Activated T-helper 2 cell treated with anti-CD3 and anti-CD28 coated beads, Interferon-gamma antibody, Interleukin-2, Interleukin-4, amounts not matched to agents 10 μg/mL and 5 μg/mL and 100 μg/mL, durations not matched to agents 14 hours and 24 hours and 36 hours (primary cell): ENCODE results near the gene CYTH2. TPM values are rescaled to one million over a fixed set of nuclear protein-coding genes. Genes with fewer than 3 reads are reported as not detected.

Experiments
- DNase-seq: peaks from one replicate; pipeline ENCODE4 v3.0.0; 2021; ENCODE audit warnings: low spot score
- H3K27ac Mint-ChIP-seq: one replicate; pipeline ENCODE4 v1.8.0; 2021; ENCODE audit warnings: mixed read lengths
- H3K27me3 Mint-ChIP-seq: one replicate; pipeline ENCODE4 v1.8.0; 2021; ENCODE audit warnings: low read depth, mixed read lengths
- H3K36me3 Mint-ChIP-seq: one replicate; pipeline ENCODE4 v1.8.0; 2021; ENCODE audit warnings: low read depth, mixed read lengths
- H3K4me1 Mint-ChIP-seq: one replicate; pipeline ENCODE4 v1.8.0; 2021; ENCODE audit warnings: low read depth, mixed read lengths
- H3K4me3 Mint-ChIP-seq: one replicate; pipeline ENCODE4 v1.8.0; 2021; ENCODE audit warnings: low read depth, mild to moderate bottlenecking, moderate library complexity, mixed read lengths
- H3K9me3 Mint-ChIP-seq: one replicate; pipeline ENCODE4 v1.8.0; 2021; ENCODE audit warnings: mixed read lengths
- intact Hi-C: fragments of 100-400 bp; cut with micrococcal nuclease; formaldehyde crosslinking; loops from one replicate; pipeline ENCODE4 v1.15.1; 2023
- total RNA-seq: library from RNA; stranded (reverse); gene quantifications from 2 replicates; pipeline ENCODE4 v1.2.3, GENCODE V29; 2022

CYTH2 gene
- total RNA-seq, 1 donor from 2014 or later: 37.7 TPM

DNA sequence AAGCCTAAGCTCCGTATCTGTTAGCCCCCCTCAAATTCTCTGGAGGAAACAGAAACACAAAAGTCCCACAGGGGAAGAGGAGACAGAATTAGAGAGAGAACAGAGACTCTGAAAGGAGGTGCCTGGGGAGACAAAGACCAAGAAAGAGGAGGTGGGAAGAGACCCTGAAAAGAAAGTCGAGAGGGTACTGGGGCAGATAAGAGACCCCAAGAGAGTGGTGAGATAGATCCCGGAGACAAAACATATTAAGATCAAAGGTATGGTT is 24.3 kb upstream of the CYTH2 start:
- Mint-ChIP-seq H3K36me3 (peaks cover 41% of the 10 kb centered on the region), H3K9me3 (no peaks in the 10 kb centered on the region), H3K27ac (peak overlapping the region; percentile 86), H3K4me3 (peak overlapping the region; percentile 93), H3K27me3 (peaks cover 21% of the 10 kb centered on the region), H3K4me1 (peaks cover 26% of the 10 kb centered on the region)
- DNase-seq: no peak
- intact Hi-C loops: loop anchor here (1.0 to 5.0 kb wide), 5 partner anchors 23 to 124 kb away; partner anchors contain the start of gene LMTK3

DNA sequence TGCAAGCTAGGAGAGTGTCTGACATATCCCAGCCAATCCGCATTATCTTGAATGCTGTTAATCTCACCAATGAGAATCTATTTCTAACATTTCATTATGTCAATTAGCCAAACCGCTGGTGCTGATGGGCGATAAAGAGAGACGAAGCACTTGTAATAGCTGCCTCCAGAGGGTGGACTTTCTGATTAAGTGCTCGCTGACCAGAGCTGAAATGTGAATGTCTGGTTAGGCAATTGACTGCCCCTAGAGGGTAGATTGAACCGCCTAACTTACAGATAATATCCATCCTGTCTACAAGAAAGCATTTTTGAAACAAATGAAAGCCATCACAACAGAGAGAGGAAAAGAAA is 23.9 kb upstream of the CYTH2 start:
- peak overlapping the region; percentile 93 for H3K4me3 Mint-ChIP-seq
- peaks cover 21% of the 10 kb centered on the region for H3K27me3 Mint-ChIP-seq
- peak overlapping the region; percentile 86 for H3K27ac Mint-ChIP-seq
- intact Hi-C loops: loop anchor here (1.0 to 5.0 kb wide), 5 partner anchors 23 to 124 kb away; partner anchors contain the start of gene LMTK3
- DNase-seq: no peak
- no peaks in the 10 kb centered on the region for H3K9me3 Mint-ChIP-seq
- peaks cover 26% of the 10 kb centered on the region for H3K4me1 Mint-ChIP-seq
- H3K36me3 Mint-ChIP-seq: peaks cover 43% of the 10 kb centered on the region

DNA sequence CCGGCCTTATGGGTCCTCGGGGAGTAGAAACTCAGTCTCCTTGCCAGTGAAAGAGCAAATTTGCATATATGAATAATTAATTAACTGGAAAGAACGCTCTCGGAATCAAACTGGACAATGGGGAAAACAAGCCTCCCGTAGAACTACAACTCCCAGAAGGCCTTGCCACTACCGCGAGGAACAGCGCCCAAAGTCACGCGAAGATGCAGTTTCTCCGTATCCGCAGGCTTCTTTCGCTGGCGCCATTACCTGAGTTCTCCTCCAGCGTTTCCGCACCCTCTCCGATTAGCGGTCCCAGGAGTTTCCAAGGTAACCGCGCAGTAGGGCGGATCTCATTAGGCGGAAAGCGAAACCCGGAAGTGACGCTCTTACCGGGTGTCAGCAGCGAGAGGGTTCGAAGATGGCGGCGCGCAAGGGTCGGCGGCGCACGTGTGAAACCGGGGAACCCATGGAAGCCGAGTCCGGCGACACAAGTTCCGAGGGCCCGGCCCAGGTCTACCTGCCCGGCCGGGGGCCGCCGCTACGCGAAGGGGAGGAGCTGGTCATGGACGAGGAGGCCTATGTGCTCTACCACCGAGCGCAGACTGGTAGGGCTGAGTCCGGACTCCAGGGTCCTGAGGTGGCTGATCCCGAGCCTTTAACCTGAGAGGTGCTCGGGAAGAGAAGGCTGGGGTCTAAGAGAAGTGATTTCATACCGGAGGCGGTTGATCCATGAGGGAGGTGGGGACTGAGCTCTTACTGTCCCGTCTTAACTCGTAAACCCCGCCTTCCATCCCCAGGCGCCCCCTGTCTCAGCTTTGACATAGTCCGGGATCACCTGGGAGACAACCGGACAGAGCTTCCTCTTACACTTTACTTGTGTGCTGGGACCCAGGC is 23.3 kb upstream of the CYTH2 start, which contains the start of gene GRWD1:
TSS of gene GRWD1 (plus strand) at position 378 of the 876 bp plus-strand sequence. CDS start at position 401, 23 bp downstream.
- intact Hi-C loops: loop anchor here (1.0 to 5.0 kb wide), 5 partner anchors 22 to 125 kb away; partner anchors contain the start of gene LMTK3
- H3K27me3 Mint-ChIP-seq: peaks cover 21% of the 10 kb centered on the region
- peaks cover 26% of the 10 kb centered on the region for H3K4me1 Mint-ChIP-seq
- DNase-seq: peak; percentile 95
- H3K36me3 Mint-ChIP-seq: peaks cover 50% of the 10 kb centered on the region
- no peaks in the 10 kb centered on the region for H3K9me3 Mint-ChIP-seq
- H3K4me3 Mint-ChIP-seq: peak within 1 kb of the TSS; percentile 93
- H3K27ac Mint-ChIP-seq: peak within 1 kb of the TSS; percentile 86

DNA sequence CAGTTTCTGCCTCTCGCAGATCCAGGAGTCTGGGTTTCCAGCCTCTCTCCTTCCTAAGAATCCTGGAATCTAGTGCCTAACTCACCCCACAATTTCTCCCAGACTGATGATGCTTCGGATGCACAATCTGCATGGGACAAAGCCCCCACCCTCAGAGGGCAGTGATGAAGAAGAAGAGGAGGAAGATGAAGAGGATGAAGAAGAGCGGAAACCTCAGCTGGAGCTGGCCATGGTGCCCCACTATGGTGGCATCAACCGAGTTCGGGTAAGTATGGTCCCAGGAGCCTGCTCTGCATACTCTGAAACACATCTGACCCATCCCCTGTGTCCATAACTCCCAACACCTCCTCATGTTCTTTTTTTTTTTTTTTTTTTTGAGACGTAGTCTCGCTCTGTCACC is 22.6 kb upstream of the CYTH2 start:
- Mint-ChIP-seq H3K36me3 (peaks cover 57% of the 10 kb centered on the region), H3K4me1 (peaks cover 26% of the 10 kb centered on the region), H3K9me3 (no peaks in the 10 kb centered on the region), H3K27me3 (peaks cover 18% of the 10 kb centered on the region), H3K4me3 (peak overlapping the region; percentile 93), H3K27ac (peak overlapping the region; percentile 86)
- intact Hi-C loops: loop anchor here (5.0 kb wide), 1 partner anchor 49 kb away; no protein-coding TSS in a partner anchor
- no peak for DNase-seq

DNA sequence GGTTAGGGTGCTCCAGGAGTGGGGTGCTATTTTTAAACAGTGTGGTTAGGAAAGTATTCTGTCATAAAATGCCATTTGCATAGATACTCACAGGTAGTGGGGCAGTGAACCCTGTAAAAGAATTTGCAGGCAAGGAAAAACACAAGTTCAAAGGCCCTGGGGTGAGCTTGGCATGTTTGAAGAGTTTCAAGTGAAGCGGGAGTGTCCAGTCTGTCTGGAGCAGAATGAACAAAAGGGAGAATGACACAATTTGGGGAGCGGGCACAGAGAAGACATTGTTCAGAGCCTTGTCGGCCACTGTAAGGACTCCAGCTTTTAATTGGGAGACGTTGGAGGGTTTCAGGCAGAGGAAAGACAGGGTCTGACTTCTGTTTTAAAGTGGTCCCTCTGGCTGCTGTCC is 20.6 kb upstream of the CYTH2 start:
- Mint-ChIP-seq H3K4me3 (no peak overlapping the region), H3K4me1 (peaks cover 26% of the 10 kb centered on the region), H3K27ac (no peak overlapping the region), H3K36me3 (peaks cover 65% of the 10 kb centered on the region), H3K27me3 (peaks cover 10% of the 10 kb centered on the region), H3K9me3 (no peaks in the 10 kb centered on the region)
- intact Hi-C loops: loop anchor here (5.0 kb wide), 1 partner anchor 51 kb away; no protein-coding TSS in a partner anchor
- no peak for DNase-seq

DNA sequence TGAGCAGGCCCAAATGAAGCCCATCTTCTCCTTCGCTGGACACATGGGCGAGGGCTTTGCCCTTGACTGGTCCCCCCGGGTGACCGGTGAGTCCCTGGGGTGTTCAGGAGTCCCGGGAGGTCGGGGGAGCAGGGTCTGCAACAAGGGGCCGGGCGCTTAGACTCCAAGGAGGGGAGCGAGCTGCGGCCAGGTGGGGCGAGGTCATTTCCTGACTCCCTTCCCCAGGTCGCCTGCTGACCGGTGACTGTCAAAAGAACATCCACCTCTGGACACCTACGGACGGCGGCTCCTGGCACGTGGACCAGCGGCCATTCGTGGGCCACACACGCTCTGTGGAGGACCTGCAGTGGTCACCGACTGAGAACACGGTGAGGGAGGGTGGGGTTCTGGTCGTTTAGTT is 18.7 kb upstream of the CYTH2 start:
- Mint-ChIP-seq H3K36me3 (peaks cover 77% of the 10 kb centered on the region), H3K27me3 (no peaks in the 10 kb centered on the region)

DNA sequence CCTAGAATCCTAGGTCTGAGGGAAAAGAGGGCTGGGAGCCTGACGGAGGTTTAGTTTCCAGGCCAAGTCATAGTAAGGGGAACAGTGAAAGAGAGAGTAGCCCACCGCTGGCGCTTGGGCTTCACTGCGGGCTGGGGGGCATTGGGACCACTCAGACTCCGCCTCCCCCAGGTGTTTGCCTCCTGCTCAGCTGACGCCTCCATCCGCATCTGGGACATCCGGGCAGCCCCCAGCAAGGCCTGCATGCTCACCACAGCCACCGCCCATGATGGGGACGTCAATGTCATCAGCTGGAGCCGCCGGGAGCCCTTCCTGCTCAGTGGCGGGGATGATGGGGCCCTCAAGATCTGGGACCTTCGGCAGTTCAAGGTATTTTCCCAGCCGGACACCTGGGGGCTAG is 18.3 kb upstream of the CYTH2 start:
- Mint-ChIP-seq H3K9me3 (no peaks in the 10 kb centered on the region), H3K27me3 (no peaks in the 10 kb centered on the region), H3K4me1 (peaks cover 15% of the 10 kb centered on the region), H3K36me3 (peaks cover 74% of the 10 kb centered on the region), H3K27ac (no peak overlapping the region), H3K4me3 (no peak overlapping the region)
- no peak for DNase-seq
- intact Hi-C loops: no loop called here

More for the DNA sequence above, 18.7 kb upstream of the CYTH2 start:
- H3K4me1 Mint-ChIP-seq: peaks cover 15% of the 10 kb centered on the region
- DNase-seq: no peak
- no peak overlapping the region for H3K4me3 Mint-ChIP-seq
- no peaks in the 10 kb centered on the region for H3K9me3 Mint-ChIP-seq
- intact Hi-C loops: no loop called here
- no peak overlapping the region for H3K27ac Mint-ChIP-seq

DNA sequence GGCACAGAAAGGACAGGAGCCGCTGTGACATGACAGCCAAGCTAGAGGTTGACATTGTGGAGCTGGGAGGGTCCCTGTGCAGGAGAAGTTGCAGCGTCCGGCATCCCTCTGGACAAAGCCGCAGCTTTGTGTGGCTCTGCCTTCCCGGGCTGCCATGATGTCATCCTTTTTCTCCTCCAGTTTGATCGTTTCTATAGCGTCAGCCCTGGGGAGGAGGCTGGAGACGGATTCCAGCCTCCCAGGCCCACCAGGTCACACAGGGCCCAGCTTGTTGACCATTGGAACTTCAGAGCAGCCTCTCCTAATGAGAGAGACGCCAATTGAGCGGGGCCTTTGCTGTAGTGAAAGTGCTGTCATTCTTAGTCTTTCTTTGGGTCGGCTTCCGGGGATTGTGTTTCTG is 17.5 kb upstream of the CYTH2 start:
- peaks cover 66% of the 10 kb centered on the region for H3K36me3 Mint-ChIP-seq
- H3K4me3 Mint-ChIP-seq: no peak overlapping the region
- H3K4me1 Mint-ChIP-seq: peaks cover 13% of the 10 kb centered on the region
- intact Hi-C loops: no loop called here
- no peak overlapping the region for H3K27ac Mint-ChIP-seq
- no peaks in the 10 kb centered on the region for H3K9me3 Mint-ChIP-seq
- no peak for DNase-seq
- H3K27me3 Mint-ChIP-seq: no peaks in the 10 kb centered on the region

DNA sequence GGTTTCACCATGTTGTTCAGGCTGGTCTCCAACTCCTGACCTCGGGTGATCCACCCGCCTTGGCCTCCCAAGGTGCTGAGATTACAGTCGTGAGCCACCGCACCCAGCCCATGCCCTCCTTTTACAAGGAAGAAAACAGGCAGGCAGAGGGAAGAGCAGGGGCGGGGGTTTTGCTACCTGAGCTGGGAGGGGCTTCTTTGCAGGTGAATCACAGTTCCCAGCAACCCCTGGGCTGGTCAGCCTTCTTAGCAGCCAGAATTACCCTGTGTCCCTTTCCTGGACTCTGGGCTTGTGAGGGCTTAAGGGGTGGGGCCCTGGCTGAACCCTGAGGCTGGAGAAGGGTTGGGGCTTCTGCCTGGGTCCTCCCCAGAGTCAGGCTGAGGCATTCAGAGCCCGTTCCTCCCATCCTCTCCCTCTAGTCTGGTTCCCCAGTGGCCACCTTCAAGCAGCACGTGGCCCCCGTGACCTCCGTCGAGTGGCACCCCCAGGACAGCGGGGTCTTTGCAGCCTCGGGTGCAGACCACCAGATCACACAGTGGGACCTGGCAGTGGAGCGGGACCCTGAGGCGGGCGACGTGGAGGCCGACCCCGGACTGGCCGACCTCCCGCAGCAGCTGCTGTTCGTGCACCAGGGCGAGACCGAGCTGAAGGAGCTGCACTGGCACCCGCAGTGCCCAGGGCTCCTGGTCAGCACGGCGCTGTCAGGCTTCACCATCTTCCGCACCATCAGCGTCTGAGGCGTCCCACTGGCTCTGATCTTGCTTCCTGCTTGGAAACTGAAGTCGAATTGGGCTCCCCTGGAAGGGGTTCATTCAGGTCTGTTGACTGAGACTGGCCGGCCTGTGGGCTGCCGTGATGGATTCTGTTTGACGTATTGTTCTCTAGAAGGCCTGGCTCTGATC is 16.6 kb upstream of the CYTH2 start:
- H3K4me1 Mint-ChIP-seq: peaks cover 13% of the 10 kb centered on the region
- intact Hi-C loops: no loop called here
- H3K27ac Mint-ChIP-seq: no peak overlapping the region
- H3K36me3 Mint-ChIP-seq: peaks cover 68% of the 10 kb centered on the region
- no peaks in the 10 kb centered on the region for H3K9me3 Mint-ChIP-seq
- H3K4me3 Mint-ChIP-seq: no peak overlapping the region
- no peak for DNase-seq
- H3K27me3 Mint-ChIP-seq: no peaks in the 10 kb centered on the region

DNA sequence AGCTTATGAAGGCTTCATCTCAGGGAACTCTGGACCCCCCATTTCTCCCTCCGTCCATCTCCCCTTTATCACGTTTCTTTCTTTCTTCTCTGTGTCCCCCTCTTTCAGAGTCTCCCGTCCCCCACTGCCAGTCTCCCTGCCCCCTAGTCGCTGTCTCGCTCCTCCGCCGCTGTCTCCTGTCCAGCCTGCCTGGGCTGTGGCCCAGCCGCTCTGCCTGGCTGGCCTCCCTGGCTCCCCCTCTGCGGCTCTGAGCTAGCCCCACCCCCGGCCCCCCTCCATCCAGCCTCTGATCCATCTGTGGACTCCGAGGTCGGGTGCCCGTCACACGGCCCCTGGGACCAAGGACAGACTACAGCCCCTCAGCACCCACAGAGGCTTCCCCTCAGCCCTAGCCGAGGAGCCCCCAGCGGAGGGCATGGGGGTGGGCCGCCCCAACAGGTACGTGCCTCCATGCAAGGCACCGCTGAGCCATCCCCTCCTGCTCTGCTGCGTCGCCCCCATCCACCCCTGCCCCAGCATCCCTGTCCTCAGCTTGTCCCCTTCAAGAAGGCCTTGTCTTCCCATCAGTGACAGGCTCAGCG is 14.9 kb upstream of the CYTH2 start:
- DNase-seq: no peak
- no peaks in the 10 kb centered on the region for H3K9me3 Mint-ChIP-seq
- H3K27ac Mint-ChIP-seq: no peak overlapping the region
- peaks cover 59% of the 10 kb centered on the region for H3K36me3 Mint-ChIP-seq
- H3K4me1 Mint-ChIP-seq: peaks cover 2% of the 10 kb centered on the region
- H3K4me3 Mint-ChIP-seq: no peak overlapping the region
- intact Hi-C loops: no loop called here
- H3K27me3 Mint-ChIP-seq: no peaks in the 10 kb centered on the region

DNA sequence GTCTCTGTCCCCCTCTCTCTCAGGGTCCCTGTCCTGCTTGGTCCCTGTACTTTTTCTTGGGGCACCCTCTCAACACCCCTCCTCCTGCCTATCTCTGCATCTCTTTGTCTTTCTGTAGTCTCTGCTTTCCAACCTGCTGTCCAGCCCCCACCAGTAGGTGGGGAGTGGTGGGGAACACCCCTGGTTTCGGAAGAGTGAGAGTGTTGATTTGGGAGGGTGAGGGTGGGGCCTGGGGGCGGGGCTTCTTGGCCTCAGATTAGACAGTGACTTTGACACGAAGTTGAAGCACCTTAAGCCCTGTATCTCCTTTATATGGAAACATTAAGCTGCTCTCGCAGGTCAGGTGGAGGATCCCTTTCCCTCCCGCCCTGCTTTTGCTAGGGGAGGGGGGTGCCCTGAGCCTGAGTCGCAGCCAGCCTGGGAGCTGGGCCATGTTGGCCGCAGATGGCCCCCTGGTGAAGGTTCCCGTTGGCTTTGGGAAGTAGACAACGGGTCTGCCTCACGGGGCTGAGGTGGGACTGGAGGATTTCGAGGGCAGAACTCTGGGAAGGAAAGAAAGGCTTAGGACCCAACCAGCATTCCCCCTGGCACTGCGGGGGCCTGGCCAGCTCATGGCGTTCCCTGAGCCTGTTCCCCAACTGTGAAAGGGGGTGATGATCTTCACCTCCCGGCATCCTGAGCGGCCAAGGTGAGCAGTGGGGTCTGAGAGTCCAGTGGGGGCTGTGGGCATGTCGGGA is 13.8 kb upstream of the CYTH2 start, which contains the start of gene KCNJ14:
TSS of gene KCNJ14 (plus strand) at position 404 of the 737 bp plus-strand sequence. CDS start 6,151 bp downstream, outside the sequence.
- intact Hi-C loops: no loop called here

More for the DNA sequence above, 13.8 kb upstream of the CYTH2 start, which contains the start of gene KCNJ14:
- Mint-ChIP-seq H3K27ac (no peak within 1 kb of the TSS), H3K27me3 (no peaks in the 10 kb centered on the region), H3K4me1 (peaks cover 2% of the 10 kb centered on the region), H3K36me3 (peaks cover 50% of the 10 kb centered on the region), H3K4me3 (no peak within 1 kb of the TSS), H3K9me3 (no peaks in the 10 kb centered on the region)
- DNase-seq: no peak
